OCI-LY7 (cell line): ENCODE measurements around the gene KLHL25. TPM values are rescaled to one million over a fixed set of nuclear protein-coding genes. Genes with fewer than 3 reads are reported as not detected.

Source experiments
- BruUV-seq: library from RNA; stranded (reverse); fragments of 400-500 nt; replicated peaks from 2 replicates; lab custom pipeline; 2021; lab: Mats Ljungman, UMichigan
- CTCF ChIA-PET: fragments of 300-600 bp; sonication (Branson Sonifier 250); formaldehyde crosslinking; loops from one replicate; lab custom pipeline; 2022; ENCODE audit warnings: antibody characterized with exemption; ENCODE audit not compliant: unreplicated experiment; lab: Charles Lee
- POLR2A ChIA-PET: fragments of 300-600 bp; sonication (Branson Sonifier 250); formaldehyde crosslinking; loops from one replicate; lab custom pipeline; 2022; ENCODE audit warnings: antibody characterized with exemption; lab: Charles Lee
- DNase-seq: peaks from one replicate; pipeline ENCODE4 v3.0.0-alpha.2; 2015; ENCODE audit warnings: low spot score
- H2AFZ ChIP-seq: fragments of 200-600 bp; sonication (generic), shearing (Covaris generic); 2 replicates; pipeline ENCODE4 v1.6.1; 2014; ENCODE audit warnings: mild to moderate bottlenecking, antibody characterized with exemption, low read length, moderate library complexity
- H3K27ac ChIP-seq: fragments of 200-600 bp; sonication (generic); 2 replicates; pipeline ENCODE4 v1.5.1; 2014; ENCODE audit warnings: mixed run types, low read depth, mild to moderate bottlenecking, moderate library complexity, low read length, inconsistent platforms; ENCODE audit not compliant: poor library complexity, severe bottlenecking
- H3K36me3 ChIP-seq: fragments of 200-600 bp; sonication (generic); 2 replicates; pipeline ENCODE4 v1.6.1; 2014; ENCODE audit warnings: mild to moderate bottlenecking, antibody characterized with exemption, low read length, moderate library complexity, mixed read lengths; ENCODE audit not compliant: insufficient read depth
- H3K4me1 ChIP-seq: fragments of 200-600 bp; sonication (generic); 2 replicates; pipeline ENCODE4 v1.5.1; 2014; ENCODE audit warnings: mild to moderate bottlenecking, low read length; ENCODE audit not compliant: insufficient read depth, poor library complexity, severe bottlenecking
- H3K4me2 ChIP-seq: fragments of 200-600 bp; sonication (generic); 2 replicates; pipeline ENCODE4 v1.6.1; 2014; ENCODE audit warnings: mild to moderate bottlenecking, low read length
- H3K4me3 ChIP-seq: fragments of 200-600 bp; sonication (generic); 2 replicates; pipeline ENCODE4 v1.5.1; 2014; ENCODE audit warnings: mild to moderate bottlenecking, low read depth, low read length; ENCODE audit not compliant: poor library complexity, severe bottlenecking
- H3K79me2 ChIP-seq: fragments of 200-600 bp; sonication (generic); 2 replicates; pipeline ENCODE4 v1.6.1; 2016; ENCODE audit warnings: low read depth, mild to moderate bottlenecking, low read length, moderate library complexity, mixed read lengths; ENCODE audit not compliant: insufficient read depth
- H3K9me2 ChIP-seq: fragments of 200-600 bp; sonication (generic); 2 replicates; pipeline ENCODE4 v1.6.1; 2016; ENCODE audit warnings: mild to moderate bottlenecking, low read length, mixed read lengths; ENCODE audit not compliant: insufficient read depth
- H3K9me3 ChIP-seq: fragments of 200-600 bp; sonication (generic); 2 replicates; pipeline ENCODE4 v1.6.1; 2014; ENCODE audit warnings: mild to moderate bottlenecking, mixed run types, low read length, mixed read lengths
- H4K20me1 ChIP-seq: fragments of 200-600 bp; sonication (generic); 2 replicates; pipeline ENCODE4 v1.6.1; 2014; ENCODE audit warnings: mild to moderate bottlenecking, antibody characterized with exemption, low read length, moderate library complexity, mixed read lengths; ENCODE audit not compliant: insufficient read depth
- EZH2phosphoT487 ChIP-seq: fragments of 200-600 bp; sonication (generic); IDR thresholded peaks from 2 replicates; pipeline ENCODE4 v1.6.1; 2018; ENCODE audit warnings: low read depth, borderline replicate concordance, mild to moderate bottlenecking, mixed run types, antibody characterized with exemption, low read length, moderate library complexity, mixed read lengths
- intact Hi-C: fragments of 100-400 bp; cut with micrococcal nuclease; formaldehyde crosslinking; loops from one replicate; pipeline ENCODE4 v1.10.0; 2022; ENCODE audit not compliant: unreplicated experiment
- total RNA-seq, 2 experiments: library from RNA; depleted of rRNA in 1 of 2; stranded (reverse); fragments of >200 nt in 1 of 2; shearing (Covaris generic) in 1 of 2; gene quantifications; 2 replicates each; pipeline ENCODE4 v1.2.3, GENCODE V29; 2014 to 2022
- TF ChIP-seq, protein P1 (sequence below): fragments of 200-600 bp; sonication (generic); conservative IDR thresholded peaks from 2 replicates; pipeline ENCODE4 v1.5.1; 2014; ENCODE audit warnings: mild to moderate bottlenecking, antibody characterized with exemption, low read length, moderate library complexity, mixed read lengths

Gene KLHL25
- total RNA-seq, 2 experiments from 2014 or later = 5.1 to 7.7 TPM

DNA sequence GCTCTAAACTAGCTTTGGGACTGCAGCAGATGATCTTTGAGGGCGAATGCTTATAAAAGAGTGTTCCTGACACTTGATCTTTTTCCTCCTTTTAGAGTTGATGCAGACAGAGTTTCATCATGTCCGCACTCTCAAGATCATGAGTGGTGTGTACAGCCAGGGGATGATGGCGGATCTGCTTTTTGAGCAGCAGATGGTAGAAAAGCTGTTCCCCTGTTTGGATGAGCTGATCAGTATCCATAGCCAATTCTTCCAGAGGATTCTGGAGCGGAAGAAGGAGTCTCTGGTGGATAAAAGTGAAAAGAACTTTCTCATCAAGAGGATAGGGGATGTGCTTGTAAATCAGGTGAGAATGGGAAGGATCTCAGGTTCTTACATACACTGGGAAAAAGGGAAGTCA, 75.7 kb downstream of the KLHL25 start:
- POLR2A ChIA-PET = interaction anchor here (0.8 to 1.4 kb wide), 4 partner anchors 12 to 67 kb away, joined by 3 to 6 read pairs (median 4); no protein-coding TSS in a partner anchor
- Histone ChIP-seq H3K9me2 (no peaks in the 10 kb centered on the region), H3K79me2 (no peaks in the 10 kb centered on the region), H3K27ac (peak overlapping the region; percentile 78), H3K4me2 (peak overlapping the region; percentile 69), H3K36me3 (peaks cover 97% of the 10 kb centered on the region), H3K4me1 (peaks cover 39% of the 10 kb centered on the region), H3K4me3 (peak overlapping the region; percentile 13), H2AFZ (no peak overlapping the region), H4K20me1 (no peaks in the 10 kb centered on the region), H3K9me3 (no peaks in the 10 kb centered on the region)
- BruUV-seq = no TSS peak
- TF ChIP-seq, protein P1, sequence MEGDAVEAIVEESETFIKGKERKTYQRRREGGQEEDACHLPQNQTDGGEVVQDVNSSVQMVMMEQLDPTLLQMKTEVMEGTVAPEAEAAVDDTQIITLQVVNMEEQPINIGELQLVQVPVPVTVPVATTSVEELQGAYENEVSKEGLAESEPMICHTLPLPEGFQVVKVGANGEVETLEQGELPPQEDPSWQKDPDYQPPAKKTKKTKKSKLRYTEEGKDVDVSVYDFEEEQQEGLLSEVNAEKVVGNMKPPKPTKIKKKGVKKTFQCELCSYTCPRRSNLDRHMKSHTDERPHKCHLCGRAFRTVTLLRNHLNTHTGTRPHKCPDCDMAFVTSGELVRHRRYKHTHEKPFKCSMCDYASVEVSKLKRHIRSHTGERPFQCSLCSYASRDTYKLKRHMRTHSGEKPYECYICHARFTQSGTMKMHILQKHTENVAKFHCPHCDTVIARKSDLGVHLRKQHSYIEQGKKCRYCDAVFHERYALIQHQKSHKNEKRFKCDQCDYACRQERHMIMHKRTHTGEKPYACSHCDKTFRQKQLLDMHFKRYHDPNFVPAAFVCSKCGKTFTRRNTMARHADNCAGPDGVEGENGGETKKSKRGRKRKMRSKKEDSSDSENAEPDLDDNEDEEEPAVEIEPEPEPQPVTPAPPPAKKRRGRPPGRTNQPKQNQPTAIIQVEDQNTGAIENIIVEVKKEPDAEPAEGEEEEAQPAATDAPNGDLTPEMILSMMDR = no peak
- TF ChIP-seq EZH2phosphoT487 = no peak
- CTCF ChIA-PET = no interaction called here
- intact Hi-C loops = loop anchor here (2.0 kb wide), 1 partner anchor 28 kb away; no protein-coding TSS in a partner anchor
- peak; percentile 41 for DNase-seq

DNA sequence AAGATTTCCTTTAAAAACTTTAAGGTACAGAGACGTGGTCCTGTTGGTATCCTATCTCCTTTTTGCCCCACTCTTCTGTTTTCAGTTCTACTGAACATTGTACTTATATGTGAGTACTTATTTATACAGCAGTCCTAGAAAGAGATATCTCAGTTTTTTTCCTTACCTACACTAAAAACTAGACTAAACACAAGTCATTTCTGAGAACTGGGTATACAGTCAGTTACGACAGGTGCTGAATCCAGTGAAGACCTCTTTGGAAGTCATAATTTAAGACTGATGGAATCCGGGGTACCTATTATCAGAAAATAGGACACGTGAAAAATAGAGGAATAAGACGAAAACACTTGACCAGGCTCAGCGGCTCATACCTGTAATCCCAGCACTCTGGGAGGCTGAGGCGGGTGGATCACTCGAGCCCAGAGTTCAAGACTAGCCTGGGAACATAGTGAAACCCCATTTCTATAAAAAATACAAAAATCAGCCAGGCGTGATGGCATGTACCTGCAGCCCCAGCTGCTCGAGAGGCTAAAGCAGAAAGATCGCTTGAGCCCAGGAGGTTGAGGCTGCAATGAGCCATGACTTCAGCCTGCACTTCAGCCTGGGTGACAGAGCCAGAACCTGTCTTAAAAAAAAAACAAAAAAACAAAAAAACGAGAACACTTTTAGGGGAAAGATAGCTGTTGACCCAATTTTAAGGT, 76.3 kb downstream of the KLHL25 start:
- no peak for TF ChIP-seq EZH2phosphoT487
- TF ChIP-seq, protein P1 = no peak
- ChIA-PET CTCF (no interaction called here), POLR2A (interaction anchor here (0.6 to 1.4 kb wide), 5 partner anchors 11 to 1147 kb away, joined by 3 to 7 read pairs (median 6); no protein-coding TSS in a partner anchor)
- no peaks in the 10 kb centered on the region for H4K20me1 ChIP-seq
- peak overlapping the region; percentile 78 for H3K27ac ChIP-seq
- peaks cover 39% of the 10 kb centered on the region for H3K4me1 ChIP-seq
- no peaks in the 10 kb centered on the region for H3K79me2 ChIP-seq
- H3K4me2 ChIP-seq = peak overlapping the region; percentile 69
- H3K9me3 ChIP-seq = no peaks in the 10 kb centered on the region
- BruUV-seq = no TSS peak
- H3K4me3 ChIP-seq = peak overlapping the region; percentile 13
- peaks cover 96% of the 10 kb centered on the region for H3K36me3 ChIP-seq
- peak; percentile 86 for DNase-seq
- intact Hi-C loops = loop anchor here (2.0 kb wide), 1 partner anchor 28 kb away; no protein-coding TSS in a partner anchor
- H2AFZ ChIP-seq = no peak overlapping the region
- H3K9me2 ChIP-seq = no peaks in the 10 kb centered on the region

DNA sequence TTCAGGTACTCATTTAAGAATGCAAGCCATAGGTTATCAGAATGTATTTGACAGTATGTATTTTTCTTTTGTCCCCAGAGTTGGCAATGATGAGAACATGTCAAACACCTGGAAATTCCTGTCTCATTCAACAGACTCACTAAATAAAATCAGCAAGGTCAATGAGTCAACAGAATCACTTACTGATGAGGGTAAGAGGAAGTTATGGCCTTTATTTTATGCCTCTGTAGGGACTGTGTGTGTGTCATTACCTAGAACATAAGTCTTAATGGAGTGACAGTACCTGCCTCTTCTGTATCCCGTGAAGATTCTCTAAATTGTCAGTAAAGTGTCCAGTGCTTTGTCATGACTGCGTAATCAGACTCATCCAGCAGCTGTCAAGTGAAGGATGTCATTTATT, 77.5 kb downstream of the KLHL25 start:
- H4K20me1 ChIP-seq = no peaks in the 10 kb centered on the region
- peaks cover 96% of the 10 kb centered on the region for H3K36me3 ChIP-seq
- no TSS peak for BruUV-seq
- H2AFZ ChIP-seq = no peak overlapping the region
- peak; percentile 10 for DNase-seq
- ChIA-PET CTCF (no interaction called here), POLR2A (no interaction called here)
- H3K9me2 ChIP-seq = no peaks in the 10 kb centered on the region
- H3K9me3 ChIP-seq = no peaks in the 10 kb centered on the region
- no peak for TF ChIP-seq EZH2phosphoT487
- TF ChIP-seq, protein P1 = no peak
- no peak overlapping the region for H3K4me2 ChIP-seq
- peaks cover 39% of the 10 kb centered on the region for H3K4me1 ChIP-seq
- intact Hi-C loops = no loop called here
- H3K27ac ChIP-seq = peak overlapping the region; percentile 78
- no peak overlapping the region for H3K4me3 ChIP-seq
- H3K79me2 ChIP-seq = no peaks in the 10 kb centered on the region
